Ishikawa (cell line): Measurements from ENCODE around the gene MYO7A.

Source experiments
- CEBPB ChIP-seq: IDR thresholded peaks from 2 replicates; pipeline ENCODE4 v1.6.1; 2012
- CREB1 ChIP-seq: IDR thresholded peaks from 2 replicates; pipeline ENCODE4 v1.6.1; 2012; ENCODE audit warnings: low read depth
- EGR1 ChIP-seq: IDR thresholded peaks from 2 replicates; pipeline ENCODE4 v1.6.1; 2012
- EP300 ChIP-seq: IDR thresholded peaks from 2 replicates; pipeline ENCODE4 v1.6.1; 2012; ENCODE audit warnings: borderline replicate concordance
- FOXM1 ChIP-seq: IDR thresholded peaks from 2 replicates; pipeline ENCODE4 v1.6.1; 2012; ENCODE audit warnings: low read depth, borderline replicate concordance
- MAX ChIP-seq: IDR thresholded peaks from 2 replicates; pipeline ENCODE4 v1.6.1; 2012
- NFIC ChIP-seq: IDR thresholded peaks from 2 replicates; pipeline ENCODE4 v1.6.1; 2012
- RAD21 ChIP-seq: IDR thresholded peaks from 2 replicates; pipeline ENCODE4 v1.6.1; 2012; ENCODE audit warnings: low read depth
- REST ChIP-seq: IDR thresholded peaks from 2 replicates; pipeline ENCODE4 v1.6.1; 2012; ENCODE audit warnings: low read depth, mild to moderate bottlenecking
- TAF1 ChIP-seq: IDR thresholded peaks from 2 replicates; pipeline ENCODE4 v1.6.1; 2012; ENCODE audit warnings: low read depth, mild to moderate bottlenecking
- YY1 ChIP-seq: IDR thresholded peaks from 2 replicates; pipeline ENCODE4 v1.6.1; 2012; ENCODE audit warnings: low read depth
- ZBTB7A ChIP-seq: IDR thresholded peaks from 2 replicates; pipeline ENCODE4 v1.6.1; 2012; ENCODE audit warnings: low read depth

GRCh38 chr11:77232242-77232641, 104.2 kb downstream of the MYO7A start:
- TF ChIP-seq YY1 (no peak), FOXM1 (no peak), EP300 (no peak), NFIC (no peak), ZBTB7A (no peak), REST (no peak), CEBPB (no peak), TAF1 (no peak), MAX (no peak), RAD21 (no peak), CREB1 (no peak), EGR1 (no peak)
